Measurements from ENCODE around the gene MAPK8IP1. TPM values are rescaled to one million over a fixed set of nuclear protein-coding genes. Genes with fewer than 3 reads are reported as not detected.
A peak's percentile ranks its signal among the peaks of the same experiment; 100 is the strongest.

Gene MAPK8IP1
- total RNA-seq, 1 donor, result 6.5 TPM

- TF ChIP-seq CTCF (IDR thresholded peaks at IDR 0.05; ENCODE audit: insufficient read depth, low read depth, low read length), result no peak
- no peak overlapping the region for H3K4me3 ChIP-seq (ENCODE audit: low read depth, low read length)
- no peak for DNase-seq (ENCODE audit: low read depth)
Observed at GRCh38 chr11:45933846-45934579, 48.6 kb downstream of the MAPK8IP1 start.

- no peak overlapping the region for H3K4me3 ChIP-seq (ENCODE audit: low read depth, low read length)
- no peak for DNase-seq (ENCODE audit: low read depth)
- no peak for TF ChIP-seq CTCF (IDR thresholded peaks at IDR 0.05; ENCODE audit: insufficient read depth, low read depth, low read length)
Observed at GRCh38 chr11:45934580-45935318, 49.3 kb downstream of the MAPK8IP1 start.

GRCh38 chr11:45935349-45936064 is 50.1 kb downstream of the MAPK8IP1 start:
- TF ChIP-seq CTCF (IDR thresholded peaks at IDR 0.05; ENCODE audit: insufficient read depth, low read depth, low read length), result no peak
- H3K4me3 ChIP-seq (ENCODE audit: low read depth, low read length), result no peak overlapping the region
- no peak for DNase-seq (ENCODE audit: low read depth)

GRCh38 chr11:45936511-45937054 is 51.1 kb downstream of the MAPK8IP1 start:
- TF ChIP-seq CTCF (IDR thresholded peaks at IDR 0.05; ENCODE audit: insufficient read depth, low read depth, low read length), result no peak
- DNase-seq (ENCODE audit: low read depth), result peak; percentile 16
- no peak overlapping the region for H3K4me3 ChIP-seq (ENCODE audit: low read depth, low read length)

GRCh38 chr11:45937916-45938315 is 52.5 kb downstream of the MAPK8IP1 start:
- no peak overlapping the region for H3K4me3 ChIP-seq (ENCODE audit: low read depth, low read length)
- no peak for DNase-seq (ENCODE audit: low read depth)
- TF ChIP-seq CTCF (IDR thresholded peaks at IDR 0.05; ENCODE audit: insufficient read depth, low read depth, low read length), result no peak

GRCh38 chr11:45939836-45940235 is 54.4 kb downstream of the MAPK8IP1 start:
- no peak for TF ChIP-seq CTCF (IDR thresholded peaks at IDR 0.05; ENCODE audit: insufficient read depth, low read depth, low read length)
- no peak overlapping the region for H3K4me3 ChIP-seq (ENCODE audit: low read depth, low read length)
- DNase-seq (ENCODE audit: low read depth), result no peak

Data from fibroblast of villous mesenchyme (primary cell).